Astrocyte (in vitro differentiated cells and primary cell): ENCODE measurements around the gene PSMD5. TPM values are rescaled to one million over a fixed set of nuclear protein-coding genes. Genes with fewer than 3 reads are reported as not detected.

Experiments used
- DNase-seq: peaks from one replicate; pipeline ENCODE4 v3.0.0-alpha.2; 2010; ENCODE audit warnings: low read depth
- FAIRE-seq: peaks from 2 replicates; lab custom pipeline; 2011; peaks lifted over from hg19 to GRCh38; lab: Jason Lieb, UNC
- H2AFZ ChIP-seq: 2 replicates; pipeline ENCODE4 v1.6.0; 2012; ENCODE audit warnings: low read depth, low read length, inconsistent platforms
- H3K27ac ChIP-seq: 2 replicates; pipeline ENCODE4 v1.5.1; 2011; ENCODE audit warnings: low read depth, low read length, inconsistent platforms
- H3K27me3 ChIP-seq: 2 replicates; pipeline ENCODE4 v1.6.0; 2011; ENCODE audit warnings: low read length, inconsistent platforms; ENCODE audit not compliant: insufficient read depth
- H3K36me3 ChIP-seq: 2 replicates; pipeline ENCODE4 v1.5.1; 2011; ENCODE audit warnings: low read length, inconsistent platforms; ENCODE audit not compliant: insufficient read depth
- H3K4me1 ChIP-seq: 2 replicates; pipeline ENCODE4 v1.5.1; 2011; ENCODE audit warnings: low read length, inconsistent platforms; ENCODE audit not compliant: insufficient read depth
- H3K4me2 ChIP-seq: 2 replicates; pipeline ENCODE4 v1.6.0; 2012; ENCODE audit warnings: low read length, inconsistent platforms
- H3K4me3 ChIP-seq: 2 replicates; pipeline ENCODE4 v1.5.1; 2011; ENCODE audit warnings: low read depth, mild to moderate bottlenecking, low read length, inconsistent platforms; ENCODE audit not compliant: insufficient read depth
- H3K79me2 ChIP-seq: 2 replicates; pipeline ENCODE4 v1.6.0; 2012; ENCODE audit warnings: mild to moderate bottlenecking, low read length, inconsistent platforms; ENCODE audit not compliant: insufficient read depth
- H3K9ac ChIP-seq: 2 replicates; pipeline ENCODE4 v1.6.0; 2012; ENCODE audit warnings: mild to moderate bottlenecking, low read length, inconsistent platforms
- H3K9me3 ChIP-seq: 2 replicates; pipeline ENCODE4 v1.5.1; 2012; ENCODE audit warnings: low read depth, mild to moderate bottlenecking, low read length, inconsistent platforms; ENCODE audit not compliant: insufficient read depth
- H4K20me1 ChIP-seq: 2 replicates; pipeline ENCODE4 v1.6.0; 2012; ENCODE audit warnings: low read length, inconsistent platforms; ENCODE audit not compliant: insufficient read depth
- H3K27ac Mint-ChIP-seq: one replicate; pipeline ENCODE4 v1.8.0; 2021; ENCODE audit warnings: mild to moderate bottlenecking, mixed read lengths; ENCODE audit not compliant: unreplicated experiment
- H3K27me3 Mint-ChIP-seq: one replicate; pipeline ENCODE4 v1.8.0; 2021; ENCODE audit warnings: low read depth, mixed read lengths; ENCODE audit not compliant: unreplicated experiment
- H3K36me3 Mint-ChIP-seq: one replicate; pipeline ENCODE4 v1.8.0; 2021; ENCODE audit warnings: low read depth, mixed read lengths; ENCODE audit not compliant: unreplicated experiment
- H3K4me1 Mint-ChIP-seq: one replicate; pipeline ENCODE4 v1.8.0; 2021; ENCODE audit warnings: low read depth, mixed read lengths; ENCODE audit not compliant: unreplicated experiment
- H3K4me3 Mint-ChIP-seq: one replicate; pipeline ENCODE4 v1.8.0; 2021; ENCODE audit warnings: mild to moderate bottlenecking, moderate library complexity, mixed read lengths; ENCODE audit not compliant: unreplicated experiment
- H3K9me3 Mint-ChIP-seq: one replicate; pipeline ENCODE4 v1.8.0; 2021; ENCODE audit warnings: mild to moderate bottlenecking, mixed read lengths; ENCODE audit not compliant: unreplicated experiment
- EZH2 ChIP-seq: IDR thresholded peaks from 2 replicates; pipeline ENCODE4 v1.6.1; 2012; ENCODE audit warnings: mild to moderate bottlenecking, low read length, inconsistent platforms; ENCODE audit not compliant: insufficient read depth
- total RNA-seq: library from RNA; stranded (reverse); gene quantifications from 2 replicates; pipeline ENCODE4 v1.2.1, GENCODE V29; 2021
- TF ChIP-seq, protein P1 (sequence below): IDR thresholded peaks from 2 replicates; pipeline ENCODE4 v1.5.1; 2011; ENCODE audit warnings: low read depth, mild to moderate bottlenecking, inconsistent platforms, low read length, moderate library complexity; ENCODE audit not compliant: insufficient read depth

The PSMD5 gene
- total RNA-seq, 1 donor from 2014 or later = 66.2 TPM

DNA sequence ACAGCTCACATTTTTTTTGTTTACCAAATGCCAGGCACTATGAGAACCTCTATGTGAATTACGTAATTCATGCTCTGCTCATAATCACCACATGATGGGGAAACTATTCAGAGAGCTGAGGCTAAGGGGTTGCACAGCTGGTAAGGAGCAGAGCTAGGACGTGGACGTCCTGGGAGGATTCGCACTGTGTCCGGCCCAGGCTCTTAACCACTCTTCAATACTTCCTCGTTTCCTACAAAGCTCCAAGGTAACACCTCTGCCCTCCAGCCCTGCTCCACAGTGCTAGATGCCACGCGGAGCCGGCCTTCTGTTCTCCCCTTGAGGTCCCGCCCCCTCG lies 25.6 kb upstream of the PSMD5 start:
- TF ChIP-seq, protein P1, sequence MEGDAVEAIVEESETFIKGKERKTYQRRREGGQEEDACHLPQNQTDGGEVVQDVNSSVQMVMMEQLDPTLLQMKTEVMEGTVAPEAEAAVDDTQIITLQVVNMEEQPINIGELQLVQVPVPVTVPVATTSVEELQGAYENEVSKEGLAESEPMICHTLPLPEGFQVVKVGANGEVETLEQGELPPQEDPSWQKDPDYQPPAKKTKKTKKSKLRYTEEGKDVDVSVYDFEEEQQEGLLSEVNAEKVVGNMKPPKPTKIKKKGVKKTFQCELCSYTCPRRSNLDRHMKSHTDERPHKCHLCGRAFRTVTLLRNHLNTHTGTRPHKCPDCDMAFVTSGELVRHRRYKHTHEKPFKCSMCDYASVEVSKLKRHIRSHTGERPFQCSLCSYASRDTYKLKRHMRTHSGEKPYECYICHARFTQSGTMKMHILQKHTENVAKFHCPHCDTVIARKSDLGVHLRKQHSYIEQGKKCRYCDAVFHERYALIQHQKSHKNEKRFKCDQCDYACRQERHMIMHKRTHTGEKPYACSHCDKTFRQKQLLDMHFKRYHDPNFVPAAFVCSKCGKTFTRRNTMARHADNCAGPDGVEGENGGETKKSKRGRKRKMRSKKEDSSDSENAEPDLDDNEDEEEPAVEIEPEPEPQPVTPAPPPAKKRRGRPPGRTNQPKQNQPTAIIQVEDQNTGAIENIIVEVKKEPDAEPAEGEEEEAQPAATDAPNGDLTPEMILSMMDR = no peak
- no peak for TF ChIP-seq EZH2
- Histone ChIP-seq H3K9me3 (no peaks in the 10 kb centered on the region), H3K27me3 (no peaks in the 10 kb centered on the region), H3K4me1 (no peaks in the 10 kb centered on the region), H3K9ac (peak overlapping the region; percentile 32), H4K20me1 (no peaks in the 10 kb centered on the region), H3K36me3 (peaks cover 5% of the 10 kb centered on the region), H2AFZ (peak overlapping the region; percentile 30), H3K79me2 (no peaks in the 10 kb centered on the region), H3K4me3 (no peak overlapping the region), H3K4me2 (peak overlapping the region; percentile 67), H3K27ac (no peak overlapping the region)
- no peaks in the 10 kb centered on the region for H3K27me3 Mint-ChIP-seq
- H3K4me1 Mint-ChIP-seq = peaks cover 4% of the 10 kb centered on the region
- peaks cover 3% of the 10 kb centered on the region for H3K36me3 Mint-ChIP-seq
- FAIRE-seq (no peak), DNase-seq (peak; percentile 37)
- peak overlapping the region; percentile 1 for H3K4me3 Mint-ChIP-seq
- H3K27ac Mint-ChIP-seq = peak overlapping the region; percentile 10
- H3K9me3 Mint-ChIP-seq = no peaks in the 10 kb centered on the region

GRCh38 chr9:120867676-120868338 lies 25.1 kb upstream of the PSMD5 start:
- no peak for TF ChIP-seq EZH2
- TF ChIP-seq, protein P1 = no peak
- peak overlapping the region; percentile 1 for H3K4me3 Mint-ChIP-seq
- H3K4me3 ChIP-seq = no peak overlapping the region

DNA sequence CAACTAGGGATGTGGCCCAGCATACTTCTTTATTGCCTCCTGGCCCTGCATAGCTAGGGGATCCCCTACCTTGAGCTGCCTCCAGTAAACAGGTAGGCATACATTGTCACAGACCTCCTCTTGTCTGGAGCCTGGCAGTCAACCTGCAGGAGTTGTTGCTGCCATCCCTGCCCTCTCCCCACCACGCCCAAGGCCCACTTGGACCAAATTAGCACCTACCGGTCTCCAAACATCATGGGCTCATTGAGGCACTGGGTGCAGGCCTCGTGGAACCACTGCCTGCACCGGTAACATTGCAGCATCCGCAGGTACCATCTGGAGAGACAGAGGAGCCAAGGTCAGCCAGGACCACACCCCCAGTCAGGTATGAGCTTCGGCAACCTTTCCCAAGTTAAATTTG lies 23.9 kb upstream of the PSMD5 start:
- no peaks in the 10 kb centered on the region for H3K9me3 ChIP-seq
- H3K4me3 ChIP-seq = no peak overlapping the region
- FAIRE-seq (no peak), DNase-seq (no peak)
- H3K27ac ChIP-seq = no peak overlapping the region
- no peak overlapping the region for H3K9ac ChIP-seq
- H3K79me2 ChIP-seq = no peaks in the 10 kb centered on the region
- H2AFZ ChIP-seq = no peak overlapping the region
- H3K4me1 ChIP-seq = no peaks in the 10 kb centered on the region
- H3K4me2 ChIP-seq = no peak overlapping the region
- no peak overlapping the region for H3K27ac Mint-ChIP-seq
- H3K4me1 Mint-ChIP-seq = peaks cover 2% of the 10 kb centered on the region
- no peaks in the 10 kb centered on the region for H4K20me1 ChIP-seq
- H3K27me3 ChIP-seq = no peaks in the 10 kb centered on the region
- peaks cover 6% of the 10 kb centered on the region for H3K36me3 ChIP-seq
- H3K4me3 Mint-ChIP-seq = no peak overlapping the region
- H3K36me3 Mint-ChIP-seq = peaks cover 5% of the 10 kb centered on the region
- no peaks in the 10 kb centered on the region for H3K27me3 Mint-ChIP-seq
- H3K9me3 Mint-ChIP-seq = no peaks in the 10 kb centered on the region
- TF ChIP-seq EZH2 = no peak
- TF ChIP-seq, protein P1 = no peak

More at GRCh38 chr9:120867676-120868338, 25.1 kb upstream of the PSMD5 start:
- H3K27ac Mint-ChIP-seq = peak overlapping the region; percentile 10
- Histone ChIP-seq H3K4me1 (no peaks in the 10 kb centered on the region), H3K4me2 (peak overlapping the region; percentile 67), H3K9me3 (no peaks in the 10 kb centered on the region), H3K9ac (peak overlapping the region; percentile 32), H3K36me3 (peaks cover 1% of the 10 kb centered on the region), H3K27ac (no peak overlapping the region), H3K27me3 (no peaks in the 10 kb centered on the region), H4K20me1 (no peaks in the 10 kb centered on the region), H2AFZ (peak overlapping the region; percentile 30), H3K79me2 (no peaks in the 10 kb centered on the region)
- no peaks in the 10 kb centered on the region for H3K27me3 Mint-ChIP-seq
- peaks cover 2% of the 10 kb centered on the region for H3K4me1 Mint-ChIP-seq
- no peaks in the 10 kb centered on the region for H3K9me3 Mint-ChIP-seq
- DNase-seq (no peak), FAIRE-seq (no peak)
- H3K36me3 Mint-ChIP-seq = peaks cover 5% of the 10 kb centered on the region
